Brain microvascular endothelial cell (primary cell): Measurements from ENCODE around the gene STAT2.

Experiments
- DNase-seq: peaks from one replicate; pipeline ENCODE4 v3.0.0-alpha.2; 2020
- H3K27ac ChIP-seq: fragments of 250-450 bp; sonication (Bioruptor Pico); 2 replicates; pipeline ENCODE4 v1.5.1; 2020; ENCODE audit warnings: mild to moderate bottlenecking, moderate library complexity
- H3K27me3 ChIP-seq: fragments of 250-450 bp; sonication (Bioruptor Pico); replicated peaks from 2 replicates; pipeline ENCODE4 v1.5.1; 2020; ENCODE audit warnings: mild to moderate bottlenecking
- H3K36me3 ChIP-seq: fragments of 250-450 bp; sonication (Bioruptor Pico); replicated peaks from 2 replicates; pipeline ENCODE4 v1.5.1; 2020; ENCODE audit warnings: mild to moderate bottlenecking
- H3K4me3 ChIP-seq: 2 replicates; pipeline ENCODE4 v1.5.1; 2011; ENCODE audit warnings: low read depth, mild to moderate bottlenecking, control low read depth, low read length, moderate library complexity
- CTCF ChIP-seq: IDR thresholded peaks from 2 replicates; pipeline ENCODE4 v1.5.1; 2011; ENCODE audit warnings: low read depth, mild to moderate bottlenecking, moderate library complexity, low read length, control low read depth, inconsistent platforms; ENCODE audit errors: missing control alignments
- in situ Hi-C: cut with HindIII; loops from 2 replicates; pipeline ENCODE4 v1.10.0; 2017; ENCODE audit warnings: low sequenced_read_pairs, low pct_ligation_motif_present

STAT2 gene

GRCh38 chr12:56392331-56392730 is 32.4 kb upstream of the STAT2 start:
- in situ Hi-C loops, result no loop called here
- Histone ChIP-seq H3K36me3 (no peaks in the 10 kb centered on the region), H3K27me3 (no peaks in the 10 kb centered on the region), H3K27ac (no peak overlapping the region), H3K4me3 (no peak overlapping the region)
- no peak for DNase-seq
- TF ChIP-seq CTCF, result no peak

GRCh38 chr12:56391721-56392120 is 31.8 kb upstream of the STAT2 start:
- Histone ChIP-seq H3K36me3 (no peaks in the 10 kb centered on the region), H3K27ac (no peak overlapping the region), H3K27me3 (no peaks in the 10 kb centered on the region), H3K4me3 (no peak overlapping the region)
- no peak for DNase-seq
- in situ Hi-C loops, result no loop called here
- TF ChIP-seq CTCF, result no peak

GRCh38 chr12:56389412-56389811 is 29.5 kb upstream of the STAT2 start:
- DNase-seq, result no peak
- Histone ChIP-seq H3K27me3 (no peaks in the 10 kb centered on the region), H3K36me3 (no peaks in the 10 kb centered on the region), H3K4me3 (no peak overlapping the region), H3K27ac (no peak overlapping the region)
- TF ChIP-seq CTCF, result no peak
- in situ Hi-C loops, result no loop called here

GRCh38 chr12:56387152-56387736 is 27.3 kb upstream of the STAT2 start:
- Histone ChIP-seq H3K36me3 (no peaks in the 10 kb centered on the region), H3K4me3 (no peak overlapping the region), H3K27me3 (no peaks in the 10 kb centered on the region), H3K27ac (no peak overlapping the region)
- TF ChIP-seq CTCF, result no peak
- in situ Hi-C loops, result no loop called here
- DNase-seq, result peak; percentile 14

GRCh38 chr12:56385873-56386272 is 26.0 kb upstream of the STAT2 start:
- H3K4me3 ChIP-seq, result no peak overlapping the region
- in situ Hi-C loops, result no loop called here
- no peaks in the 10 kb centered on the region for H3K27me3 ChIP-seq
- no peak for DNase-seq
- no peaks in the 10 kb centered on the region for H3K36me3 ChIP-seq
- no peak overlapping the region for H3K27ac ChIP-seq
- TF ChIP-seq CTCF, result no peak

GRCh38 chr12:56382611-56383010 is 22.7 kb upstream of the STAT2 start:
- Histone ChIP-seq H3K4me3 (no peak overlapping the region), H3K27ac (no peak overlapping the region), H3K36me3 (no peaks in the 10 kb centered on the region), H3K27me3 (no peaks in the 10 kb centered on the region)
- TF ChIP-seq CTCF, result no peak
- no peak for DNase-seq
- in situ Hi-C loops, result no loop called here
